ENCODE results near the gene PRSS36.
"Not testable (repeated sequence)": the region's sequence is repeated elsewhere in the genome, so short reads cannot be mapped to it uniquely, and the experiment has no call there.

The PRSS36 gene

DNA sequence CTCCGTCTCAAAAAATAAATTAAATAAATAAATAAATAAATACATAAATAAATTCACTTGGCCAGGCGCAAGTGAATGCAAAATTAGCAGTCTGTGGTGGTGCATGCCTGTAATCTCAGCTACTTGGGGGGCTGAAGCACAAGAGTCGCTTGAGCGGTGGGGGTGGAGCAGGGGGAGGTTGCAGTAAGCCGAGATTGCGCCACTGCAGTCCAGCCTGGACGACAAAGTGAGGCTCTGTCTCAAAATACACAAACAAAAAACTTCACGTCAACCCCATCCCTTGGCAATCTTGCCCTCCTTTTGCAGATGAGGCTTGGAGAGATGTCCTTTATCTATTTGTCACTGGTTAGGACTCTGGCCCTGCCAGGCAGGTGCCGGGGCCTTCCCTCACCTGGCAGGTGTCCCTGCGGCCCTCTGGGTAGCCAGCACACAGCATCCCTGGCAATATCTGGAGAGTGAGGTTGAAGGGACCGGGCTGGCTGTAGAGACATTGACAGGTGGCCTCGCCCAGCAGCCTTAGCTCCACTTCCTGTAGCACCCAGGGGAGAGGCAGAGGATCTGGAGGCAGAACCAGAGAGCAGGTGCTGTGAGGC is 4.4 kb downstream of the PRSS36 start:
- H3K9ac ChIP-seq (ENCODE audit: low read length) = no peak overlapping the region
- no peaks in the 10 kb centered on the region for H3K36me3 ChIP-seq (ENCODE audit: control insufficient read depth, insufficient read depth, low read length)
- H3K27me3 ChIP-seq (ENCODE audit: control insufficient read depth, insufficient read depth, low read length) = peaks cover 3% of the 10 kb centered on the region
- H3K27ac ChIP-seq (ENCODE audit: low read depth, low read length) = no peak overlapping the region
- no peak overlapping the region for H3K4me3 ChIP-seq (ENCODE audit: low read length)
- H3K4me1 ChIP-seq (ENCODE audit: control insufficient read depth, insufficient read depth, low read length) = peaks cover 7% of the 10 kb centered on the region

DNA sequence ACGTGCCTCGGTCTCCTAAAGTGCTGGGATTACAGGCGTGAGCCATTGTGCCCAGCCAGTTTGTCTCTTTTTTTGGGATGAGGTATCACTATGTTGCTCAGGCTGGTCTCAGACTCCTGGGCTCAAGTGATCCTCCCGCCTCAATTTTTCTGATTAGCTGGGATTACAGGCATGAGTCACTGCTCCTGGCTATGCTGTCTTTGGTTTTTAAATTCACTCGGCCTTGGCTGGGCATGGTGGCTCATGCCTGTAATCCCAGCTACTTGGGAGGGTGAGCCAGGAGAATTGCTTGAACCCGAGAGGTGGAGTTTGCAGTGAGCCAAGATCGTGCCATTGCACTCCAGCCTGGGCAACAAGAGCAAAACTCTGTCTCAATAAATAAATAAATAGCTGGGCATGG is 5.4 kb downstream of the PRSS36 start:
- not testable (repeated sequence) for H3K9ac ChIP-seq (ENCODE audit: low read length); H3K27ac ChIP-seq (ENCODE audit: low read depth, low read length); H3K4me1 ChIP-seq (ENCODE audit: control insufficient read depth, insufficient read depth, low read length); H3K36me3 ChIP-seq (ENCODE audit: control insufficient read depth, insufficient read depth, low read length); H3K27me3 ChIP-seq (ENCODE audit: control insufficient read depth, insufficient read depth, low read length); H3K4me3 ChIP-seq (ENCODE audit: low read length)

DNA sequence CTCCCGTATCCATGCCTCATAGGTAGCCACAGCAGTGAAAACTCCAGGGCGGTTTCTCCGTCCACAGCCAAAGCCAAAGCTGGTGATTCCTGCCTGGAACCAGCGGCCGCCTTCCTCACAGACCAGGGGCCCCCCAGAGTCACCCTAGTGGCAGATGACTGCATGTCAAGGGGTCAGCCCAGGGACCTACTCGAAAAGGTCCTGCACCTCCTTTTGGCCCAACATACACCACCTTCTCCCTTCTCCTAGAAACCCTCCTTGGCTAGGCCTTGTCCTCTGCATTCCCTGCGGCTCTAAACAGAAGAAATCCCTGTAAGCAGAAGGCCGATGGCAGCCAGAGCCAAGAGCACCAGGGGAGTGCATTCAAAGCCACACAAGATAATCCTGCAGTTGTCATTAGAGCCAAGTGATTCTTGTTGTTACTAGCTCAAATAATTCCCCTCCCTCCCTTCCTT is 6.1 kb downstream of the PRSS36 start:
- Histone ChIP-seq H3K27ac (ENCODE audit: low read depth, low read length) (no peak overlapping the region), H3K4me3 (ENCODE audit: low read length) (no peak overlapping the region), H3K4me1 (ENCODE audit: control insufficient read depth, insufficient read depth, low read length) (peaks cover 7% of the 10 kb centered on the region)

DNA sequence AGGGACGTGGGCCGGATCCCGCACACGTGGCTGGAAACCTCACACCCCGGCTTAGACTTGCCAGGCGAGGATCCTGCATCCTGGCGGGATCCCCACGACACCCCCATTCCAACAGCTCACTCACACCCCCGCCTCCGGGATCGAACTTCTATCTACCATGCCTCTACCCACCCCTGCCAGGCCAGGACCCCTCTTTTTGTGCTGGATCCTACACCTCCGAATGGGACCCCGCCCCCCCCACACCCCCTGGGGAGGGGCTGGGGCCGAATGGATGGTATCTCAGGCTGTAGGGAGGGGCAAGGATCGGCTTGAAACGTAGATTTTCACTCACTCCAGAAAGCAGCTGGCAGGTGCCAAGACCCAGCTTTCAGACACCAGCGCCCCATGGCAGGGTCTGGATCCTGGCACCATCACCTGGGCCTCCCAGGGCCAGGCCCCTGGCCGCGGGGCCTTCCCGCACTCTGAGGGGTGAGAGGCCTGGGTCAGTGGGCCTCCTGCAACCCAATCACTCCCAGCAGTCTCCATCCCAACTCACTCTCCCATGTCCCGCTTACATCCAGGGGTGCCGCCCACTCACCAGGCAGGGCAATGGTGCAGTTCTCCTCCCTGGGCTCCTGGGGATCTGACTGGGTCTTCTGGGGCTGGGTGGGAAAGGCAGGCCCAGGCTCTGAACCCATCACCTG is 6.7 kb downstream of the PRSS36 start:
- H3K4me3 ChIP-seq (ENCODE audit: low read length) = peak overlapping the region; percentile 71
- H3K4me1 ChIP-seq (ENCODE audit: control insufficient read depth, insufficient read depth, low read length) = peaks cover 7% of the 10 kb centered on the region
- H3K27me3 ChIP-seq (ENCODE audit: control insufficient read depth, insufficient read depth, low read length) = peaks cover 3% of the 10 kb centered on the region
- no peaks in the 10 kb centered on the region for H3K36me3 ChIP-seq (ENCODE audit: control insufficient read depth, insufficient read depth, low read length)
- H3K9ac ChIP-seq (ENCODE audit: low read length) = no peak overlapping the region
- peak overlapping the region; percentile 74 for H3K27ac ChIP-seq (ENCODE audit: low read depth, low read length)

More for the DNA sequence above, 6.1 kb downstream of the PRSS36 start:
- no peaks in the 10 kb centered on the region for H3K36me3 ChIP-seq (ENCODE audit: control insufficient read depth, insufficient read depth, low read length)
- H3K27me3 ChIP-seq (ENCODE audit: control insufficient read depth, insufficient read depth, low read length) = peaks cover 3% of the 10 kb centered on the region
- H3K9ac ChIP-seq (ENCODE audit: low read length) = no peak overlapping the region

DNA sequence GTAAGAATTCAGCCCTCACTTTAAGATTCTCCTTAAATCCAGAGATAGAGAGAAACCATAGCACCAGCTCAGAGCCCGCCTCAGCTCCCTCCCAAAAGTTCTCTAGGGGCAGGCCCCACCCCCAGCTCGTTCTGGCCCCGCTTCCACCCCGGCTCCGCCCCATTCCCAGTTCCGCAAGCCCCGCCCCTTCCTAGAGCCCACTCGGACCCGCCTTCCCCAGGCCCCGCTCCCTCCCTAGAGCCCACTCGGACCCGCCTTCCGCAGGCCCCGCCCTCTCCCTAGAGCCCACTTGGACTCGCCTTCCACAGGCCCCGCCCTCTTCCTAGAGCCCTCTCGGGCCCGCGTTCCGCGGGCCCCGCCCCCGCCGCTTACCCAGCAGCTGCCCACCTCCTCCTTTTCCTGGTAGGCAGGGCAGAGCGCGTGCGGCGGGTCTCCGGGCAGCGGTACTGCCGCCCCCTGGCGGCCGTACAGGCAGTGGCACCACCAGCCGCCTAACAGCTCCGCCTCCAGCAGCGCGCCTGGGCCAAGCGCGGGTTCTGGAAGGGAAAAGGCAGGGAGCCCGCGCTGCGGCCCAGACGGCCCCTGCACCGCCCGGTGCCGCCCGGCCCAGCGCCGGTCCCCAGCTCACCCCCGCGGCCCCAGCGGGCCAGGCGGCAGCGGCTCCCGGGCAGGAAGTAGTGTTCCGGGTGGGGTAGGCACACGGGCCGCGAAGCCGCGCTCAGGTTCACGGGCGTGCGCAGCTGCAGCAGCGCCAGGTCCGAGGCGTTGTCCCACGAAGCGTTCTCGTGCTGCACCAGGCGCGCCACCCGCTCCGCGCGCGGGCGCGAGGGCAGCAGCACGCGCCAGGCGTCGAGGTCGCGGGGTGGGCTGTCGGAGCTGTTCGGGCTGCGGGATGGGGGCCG is 7.5 kb downstream of the PRSS36 start:
- Histone ChIP-seq H3K4me1 (ENCODE audit: control insufficient read depth, insufficient read depth, low read length) (peaks cover 7% of the 10 kb centered on the region), H3K27me3 (ENCODE audit: control insufficient read depth, insufficient read depth, low read length) (no peaks in the 10 kb centered on the region), H3K9ac (ENCODE audit: low read length) (no peak overlapping the region), H3K36me3 (ENCODE audit: control insufficient read depth, insufficient read depth, low read length) (no peaks in the 10 kb centered on the region), H3K27ac (ENCODE audit: low read depth, low read length) (peak overlapping the region; percentile 88), H3K4me3 (ENCODE audit: low read length) (peak overlapping the region; percentile 71)

DNA sequence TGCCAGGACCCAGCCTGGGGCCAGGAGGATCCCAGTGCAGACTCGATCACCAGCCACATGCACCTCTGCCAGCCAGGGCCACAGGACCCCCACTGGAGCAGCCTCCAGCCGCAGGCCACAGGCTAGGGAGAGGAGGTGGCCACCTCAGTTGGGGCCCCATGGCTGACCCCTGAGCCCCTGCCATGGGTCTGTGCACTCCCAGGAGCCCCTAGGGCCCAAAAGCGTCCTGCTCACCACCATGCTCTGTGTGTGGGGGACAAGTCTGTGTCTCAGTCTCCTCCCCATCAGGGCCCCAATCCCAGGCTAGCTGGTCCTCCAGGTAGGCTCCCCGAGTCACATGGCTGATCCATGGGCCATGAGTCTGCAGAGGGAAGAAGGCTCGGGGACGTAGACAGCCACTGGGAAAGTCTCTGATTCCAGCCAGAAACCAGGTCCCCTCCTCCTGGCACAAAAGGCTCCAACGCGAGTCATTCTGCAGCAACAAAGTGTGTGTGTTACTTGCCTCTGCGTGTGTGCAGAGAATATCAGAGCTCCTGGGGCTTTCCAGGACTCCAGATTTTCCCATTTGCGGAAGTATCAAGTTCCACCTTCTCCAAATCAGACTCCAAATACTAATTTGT is 8.3 kb downstream of the PRSS36 start:
- Histone ChIP-seq H3K4me3 (ENCODE audit: low read length) (peak overlapping the region; percentile 66), H3K36me3 (ENCODE audit: control insufficient read depth, insufficient read depth, low read length) (no peaks in the 10 kb centered on the region), H3K4me1 (ENCODE audit: control insufficient read depth, insufficient read depth, low read length) (peaks cover 7% of the 10 kb centered on the region), H3K9ac (ENCODE audit: low read length) (peak overlapping the region; percentile 19), H3K27me3 (ENCODE audit: control insufficient read depth, insufficient read depth, low read length) (no peaks in the 10 kb centered on the region), H3K27ac (ENCODE audit: low read depth, low read length) (peak overlapping the region; percentile 88)

DNA sequence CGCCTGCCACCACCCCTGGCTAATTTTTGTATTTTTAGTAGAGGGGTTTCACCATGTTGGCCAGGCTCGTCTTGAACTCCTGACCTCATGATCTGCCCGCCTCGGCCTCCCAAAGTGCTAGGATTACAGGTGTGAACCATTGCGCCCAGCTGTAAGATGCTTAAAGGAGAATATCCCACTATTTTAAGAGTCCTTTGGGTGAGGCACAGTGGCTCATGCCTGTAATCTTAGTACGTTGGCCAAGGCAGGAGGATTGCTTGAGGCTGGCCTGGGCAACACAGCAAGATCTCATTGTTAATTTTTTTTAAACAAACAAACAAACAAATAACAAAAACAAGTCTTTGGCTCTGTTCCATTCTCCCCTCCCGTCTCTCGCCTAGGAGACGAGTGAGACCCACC is 8.8 kb downstream of the PRSS36 start:
- not testable (repeated sequence) for H3K4me1 ChIP-seq (ENCODE audit: control insufficient read depth, insufficient read depth, low read length); H3K9ac ChIP-seq (ENCODE audit: low read length); H3K36me3 ChIP-seq (ENCODE audit: control insufficient read depth, insufficient read depth, low read length); H3K27me3 ChIP-seq (ENCODE audit: control insufficient read depth, insufficient read depth, low read length)
- H3K4me3 ChIP-seq (ENCODE audit: low read length) = peak overlapping the region; percentile 66
- peak overlapping the region; percentile 88 for H3K27ac ChIP-seq (ENCODE audit: low read depth, low read length)

DNA sequence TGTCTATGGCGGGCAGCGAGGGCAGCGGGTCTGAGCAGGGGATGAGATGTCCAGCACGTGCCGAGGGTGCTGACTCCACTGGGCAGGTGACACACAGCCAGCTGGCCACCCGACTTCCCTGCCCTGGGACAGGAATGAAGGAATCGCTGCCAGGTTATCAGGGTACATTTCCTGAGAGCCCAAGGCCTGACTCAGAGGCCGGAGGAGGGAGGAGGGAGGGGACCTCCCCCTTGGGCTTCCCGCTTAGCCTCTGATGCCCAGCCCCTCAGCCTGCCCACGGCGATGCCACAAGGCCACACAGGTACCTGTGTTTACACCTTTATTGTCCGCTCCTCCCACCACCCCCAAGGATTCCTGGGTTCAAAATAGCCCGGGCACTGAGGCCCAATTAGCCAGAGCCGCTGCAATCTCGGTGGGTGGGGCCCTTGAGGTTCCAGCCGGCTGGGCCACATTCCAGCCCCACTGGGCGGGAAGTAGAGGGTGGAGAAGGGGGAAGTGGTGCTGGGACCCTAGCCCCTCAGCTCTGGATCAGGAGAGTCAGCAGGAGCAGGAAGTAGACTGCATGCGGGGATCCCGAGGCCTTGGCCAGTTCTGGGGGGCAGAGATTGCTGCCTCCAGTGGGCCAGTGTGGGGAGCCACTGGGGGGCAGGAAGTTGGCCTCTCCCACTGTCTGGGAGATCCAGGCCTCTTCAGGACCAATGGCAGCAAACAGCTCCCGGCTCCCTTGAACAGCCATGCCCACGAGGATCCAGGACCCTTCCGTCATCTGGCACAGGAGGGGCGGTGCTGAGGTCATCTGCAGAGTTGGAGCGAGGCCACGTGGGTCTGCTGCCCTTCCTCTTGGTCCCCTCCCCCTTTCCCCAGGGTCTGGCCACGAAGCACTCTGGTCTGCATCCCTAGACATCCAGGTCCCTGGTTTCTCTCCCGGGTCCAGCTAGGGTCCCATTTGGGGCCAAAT is 11.0 kb downstream of the PRSS36 start:
- H3K4me1 ChIP-seq (ENCODE audit: control insufficient read depth, insufficient read depth, low read length) = peaks cover 7% of the 10 kb centered on the region
- H3K27me3 ChIP-seq (ENCODE audit: control insufficient read depth, insufficient read depth, low read length) = no peaks in the 10 kb centered on the region
- no peak overlapping the region for H3K27ac ChIP-seq (ENCODE audit: low read depth, low read length)
- H3K4me3 ChIP-seq (ENCODE audit: low read length) = no peak overlapping the region
- no peaks in the 10 kb centered on the region for H3K36me3 ChIP-seq (ENCODE audit: control insufficient read depth, insufficient read depth, low read length)
- H3K9ac ChIP-seq (ENCODE audit: low read length) = no peak overlapping the region

DNA sequence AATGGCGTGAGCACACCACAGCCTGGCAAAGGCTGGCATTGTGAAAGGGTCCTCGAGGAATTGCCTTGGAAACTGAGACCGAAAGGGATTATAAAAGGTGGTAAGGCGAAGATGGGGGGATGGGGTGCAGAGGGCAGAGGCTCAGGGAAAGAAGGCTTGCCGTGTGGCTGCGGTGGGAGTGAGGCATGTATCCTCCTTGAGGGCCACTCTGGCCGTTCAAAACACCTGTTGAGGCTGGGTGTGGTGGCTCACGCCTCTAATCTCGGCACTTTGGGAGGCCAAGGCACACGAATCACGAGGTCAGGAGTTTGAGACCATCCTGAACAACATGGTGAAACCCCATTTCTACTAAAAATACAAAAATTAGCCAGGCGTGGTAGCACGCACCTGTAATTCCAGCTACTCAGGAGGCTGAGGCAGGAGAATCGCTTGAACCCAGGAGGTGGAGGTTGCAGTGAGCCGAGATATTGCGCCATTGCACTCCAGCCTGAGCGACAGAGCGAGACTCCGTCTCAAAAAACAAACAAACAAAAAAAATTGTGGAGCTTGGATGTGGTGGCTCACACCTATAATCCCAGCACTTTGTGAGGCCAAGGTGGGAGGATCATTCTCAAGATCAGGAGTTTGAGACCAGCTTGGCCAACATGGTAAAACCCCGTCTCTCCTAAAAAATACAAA is 12.9 kb downstream of the PRSS36 start:
- not testable (repeated sequence) for H3K4me3 ChIP-seq (ENCODE audit: low read length); H3K9ac ChIP-seq (ENCODE audit: low read length); H3K27me3 ChIP-seq (ENCODE audit: control insufficient read depth, insufficient read depth, low read length); H3K4me1 ChIP-seq (ENCODE audit: control insufficient read depth, insufficient read depth, low read length); H3K36me3 ChIP-seq (ENCODE audit: control insufficient read depth, insufficient read depth, low read length); H3K27ac ChIP-seq (ENCODE audit: low read depth, low read length)

DNA sequence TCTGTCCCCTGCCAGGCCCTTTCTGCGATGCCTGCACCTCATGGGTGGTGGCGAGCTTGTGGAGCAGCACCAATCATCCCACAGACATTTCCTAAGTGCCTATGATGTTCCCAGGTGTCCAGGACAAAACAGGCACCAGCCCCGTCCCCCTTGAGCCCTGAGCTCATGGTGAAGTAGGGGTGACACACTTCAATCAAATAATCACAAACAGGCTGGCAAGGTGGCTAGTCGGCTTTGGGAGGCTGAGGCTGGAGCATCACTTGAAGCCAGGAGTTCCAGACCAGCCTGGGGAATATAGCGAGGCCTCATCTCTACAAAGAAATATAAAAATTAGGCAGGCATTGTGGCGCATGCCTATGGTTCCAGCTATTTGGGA is 13.6 kb downstream of the PRSS36 start:
- Histone ChIP-seq H3K27me3 (ENCODE audit: control insufficient read depth, insufficient read depth, low read length) (no peaks in the 10 kb centered on the region), H3K4me1 (ENCODE audit: control insufficient read depth, insufficient read depth, low read length) (peaks cover under 1% of the 10 kb centered on the region), H3K36me3 (ENCODE audit: control insufficient read depth, insufficient read depth, low read length) (peaks cover 3% of the 10 kb centered on the region), H3K9ac (ENCODE audit: low read length) (no peak overlapping the region), H3K27ac (ENCODE audit: low read depth, low read length) (no peak overlapping the region), H3K4me3 (ENCODE audit: low read length) (no peak overlapping the region)

DNA sequence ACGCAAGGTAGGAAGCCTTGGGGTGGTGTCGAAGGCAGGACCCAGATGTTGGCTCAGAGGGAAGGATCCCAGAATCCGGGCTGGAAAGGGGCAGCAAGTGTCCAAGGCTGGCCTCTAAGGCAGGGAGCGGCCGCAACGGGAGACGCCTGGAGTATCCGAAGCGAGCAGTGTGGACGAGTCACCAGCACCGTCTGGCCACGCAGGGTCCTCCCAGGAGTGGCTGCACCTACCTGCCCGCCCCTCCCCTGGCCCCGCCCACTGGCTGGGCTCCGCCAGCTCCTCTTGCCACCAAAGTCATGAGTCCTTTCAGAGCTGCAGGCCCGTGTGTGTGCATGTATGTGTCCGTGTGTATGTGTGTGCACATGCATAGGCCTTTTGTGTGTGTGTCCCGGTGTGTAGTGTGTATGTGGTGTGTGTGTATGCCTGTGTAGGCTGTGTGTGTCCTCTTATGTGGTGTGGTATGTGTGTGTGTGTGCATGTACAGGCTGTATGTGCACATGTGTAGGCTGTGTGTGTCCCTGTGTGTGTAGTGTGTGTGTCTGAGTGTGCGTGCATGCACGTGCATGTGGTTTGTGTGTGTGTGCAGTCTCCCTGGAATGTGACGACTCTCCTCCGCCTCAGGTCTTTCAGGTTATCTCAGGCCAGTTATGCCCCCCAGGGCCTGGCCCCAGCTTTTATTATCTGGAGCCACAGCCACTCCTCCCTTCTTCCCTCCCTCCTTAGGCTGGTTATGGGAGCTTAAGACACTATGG is 14.2 kb downstream of the PRSS36 start, which contains the start of gene PRSS8:
Gene PRSS8, minus strand, starts transcription at position 193 of the 752 bp plus-strand sequence. CDS start 229 bp downstream, outside the sequence.
- peak within 1 kb of the TSS; percentile 64 for H3K9ac ChIP-seq (ENCODE audit: low read length)
- H3K4me3 ChIP-seq (ENCODE audit: low read length) = peak within 1 kb of the TSS; percentile 70
- H3K27me3 ChIP-seq (ENCODE audit: control insufficient read depth, insufficient read depth, low read length) = no peaks in the 10 kb centered on the region
- H3K4me1 ChIP-seq (ENCODE audit: control insufficient read depth, insufficient read depth, low read length) = no peaks in the 10 kb centered on the region
- no peak within 1 kb of the TSS for H3K27ac ChIP-seq (ENCODE audit: low read depth, low read length)
- peaks cover 3% of the 10 kb centered on the region for H3K36me3 ChIP-seq (ENCODE audit: control insufficient read depth, insufficient read depth, low read length)
